Measurements from ENCODE around the gene MRPS22. TPM values are rescaled to one million over a fixed set of nuclear protein-coding genes. Genes with fewer than 3 reads are reported as not detected.

Gene MRPS22
- total RNA-seq, 1 donor from 2014 or later, result 30.4 TPM

DNA sequence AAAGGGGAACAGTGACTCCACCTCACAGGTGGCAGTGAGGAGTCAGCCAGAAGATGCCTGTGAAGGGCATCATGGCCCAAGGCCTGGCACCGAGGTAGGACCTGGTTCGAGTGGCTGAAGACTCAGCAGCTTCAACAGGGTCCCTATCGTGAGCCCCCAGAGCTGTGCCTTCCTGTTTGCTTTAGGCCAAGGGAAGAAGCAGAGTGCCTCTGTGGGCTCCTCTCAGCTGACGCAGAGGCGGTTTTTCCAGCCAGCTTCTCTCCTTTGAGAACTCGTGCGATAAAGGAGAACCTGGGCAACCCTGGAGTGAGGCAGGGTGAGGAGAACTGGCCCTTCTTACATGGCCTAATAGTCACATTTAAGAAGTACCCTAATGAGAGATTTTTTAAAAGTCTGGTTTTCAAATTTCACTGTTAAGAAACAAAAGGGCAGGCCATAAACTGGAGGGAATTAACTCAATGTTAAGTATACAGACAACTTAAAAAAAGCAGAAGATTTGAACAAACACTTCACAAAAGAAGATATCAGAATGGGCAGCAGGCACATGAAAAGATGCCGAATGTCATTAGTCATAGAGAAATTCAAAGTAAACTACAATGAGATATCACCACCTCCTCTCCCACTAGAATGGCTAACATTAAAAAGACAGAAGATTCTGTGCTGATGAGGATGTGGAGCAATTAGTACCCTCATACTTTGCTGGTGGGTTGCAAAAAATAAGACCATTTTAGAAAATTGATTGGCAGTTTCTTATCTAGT, 23.1 kb upstream of the MRPS22 start:
- TF ChIP-seq, protein P1, sequence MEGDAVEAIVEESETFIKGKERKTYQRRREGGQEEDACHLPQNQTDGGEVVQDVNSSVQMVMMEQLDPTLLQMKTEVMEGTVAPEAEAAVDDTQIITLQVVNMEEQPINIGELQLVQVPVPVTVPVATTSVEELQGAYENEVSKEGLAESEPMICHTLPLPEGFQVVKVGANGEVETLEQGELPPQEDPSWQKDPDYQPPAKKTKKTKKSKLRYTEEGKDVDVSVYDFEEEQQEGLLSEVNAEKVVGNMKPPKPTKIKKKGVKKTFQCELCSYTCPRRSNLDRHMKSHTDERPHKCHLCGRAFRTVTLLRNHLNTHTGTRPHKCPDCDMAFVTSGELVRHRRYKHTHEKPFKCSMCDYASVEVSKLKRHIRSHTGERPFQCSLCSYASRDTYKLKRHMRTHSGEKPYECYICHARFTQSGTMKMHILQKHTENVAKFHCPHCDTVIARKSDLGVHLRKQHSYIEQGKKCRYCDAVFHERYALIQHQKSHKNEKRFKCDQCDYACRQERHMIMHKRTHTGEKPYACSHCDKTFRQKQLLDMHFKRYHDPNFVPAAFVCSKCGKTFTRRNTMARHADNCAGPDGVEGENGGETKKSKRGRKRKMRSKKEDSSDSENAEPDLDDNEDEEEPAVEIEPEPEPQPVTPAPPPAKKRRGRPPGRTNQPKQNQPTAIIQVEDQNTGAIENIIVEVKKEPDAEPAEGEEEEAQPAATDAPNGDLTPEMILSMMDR (IDR thresholded peaks at IDR 0.05), result no peak
- no peak for DNase-seq (ENCODE audit: extremely low spot score, unreplicated experiment)
- Mint-ChIP-seq H3K9me3 (ENCODE audit: unreplicated experiment) (no peaks in the 10 kb centered on the region), H3K27ac (ENCODE audit: unreplicated experiment) (no peak overlapping the region), H3K27me3 (ENCODE audit: unreplicated experiment) (peaks cover 34% of the 10 kb centered on the region), H3K36me3 (ENCODE audit: unreplicated experiment) (no peaks in the 10 kb centered on the region), H3K4me3 (ENCODE audit: unreplicated experiment) (no peak overlapping the region), H3K4me1 (ENCODE audit: unreplicated experiment) (no peaks in the 10 kb centered on the region)

DNA sequence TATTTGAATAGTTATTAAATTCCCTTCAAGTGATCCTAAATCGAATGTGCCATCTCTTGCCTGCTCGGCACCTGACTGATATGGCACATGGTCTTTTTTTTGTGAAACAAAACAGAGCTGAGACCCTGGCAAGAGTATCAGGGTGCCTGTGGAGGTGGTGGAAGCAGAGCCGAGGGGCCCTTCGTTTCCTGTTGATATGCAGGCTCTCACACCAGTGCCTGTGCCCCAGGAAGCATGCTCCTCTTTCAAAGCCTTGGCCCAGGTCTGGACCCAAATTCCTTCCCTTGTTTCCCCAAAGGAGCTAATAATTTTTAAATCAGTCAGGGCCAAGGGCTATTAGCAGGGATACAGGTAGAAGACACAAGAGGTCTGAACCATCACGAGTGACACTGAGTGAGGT, 21.5 kb upstream of the MRPS22 start:
- Mint-ChIP-seq H3K27ac (ENCODE audit: unreplicated experiment) (no peak overlapping the region), H3K4me1 (ENCODE audit: unreplicated experiment) (no peaks in the 10 kb centered on the region), H3K36me3 (ENCODE audit: unreplicated experiment) (no peaks in the 10 kb centered on the region), H3K9me3 (ENCODE audit: unreplicated experiment) (no peaks in the 10 kb centered on the region), H3K27me3 (ENCODE audit: unreplicated experiment) (peaks cover 32% of the 10 kb centered on the region), H3K4me3 (ENCODE audit: unreplicated experiment) (no peak overlapping the region)
- TF ChIP-seq, protein P1 (IDR thresholded peaks at IDR 0.05), result no peak
- no peak for DNase-seq (ENCODE audit: extremely low spot score, unreplicated experiment)

DNA sequence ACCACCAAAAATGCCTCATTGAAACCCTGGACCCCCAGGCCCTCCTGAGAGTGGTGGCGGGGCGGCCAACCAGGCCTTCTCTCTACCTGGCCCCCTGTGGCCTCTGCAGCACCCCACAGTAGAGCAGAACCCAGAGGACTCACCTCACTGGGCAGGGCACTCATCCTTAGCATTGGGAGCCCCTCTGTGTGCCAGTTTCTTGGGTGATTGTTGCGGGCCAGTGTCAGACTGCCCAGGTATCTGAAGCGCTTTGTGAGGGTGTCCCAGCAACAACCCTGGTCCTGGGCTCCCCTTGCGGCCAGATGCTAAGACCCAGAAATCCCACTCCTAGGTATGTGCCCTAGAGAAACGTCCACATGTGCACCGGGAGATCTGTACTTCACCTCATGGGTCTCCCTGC, 20.7 kb upstream of the MRPS22 start:
- H3K27ac Mint-ChIP-seq (ENCODE audit: unreplicated experiment), result no peak overlapping the region
- no peak overlapping the region for H3K4me3 Mint-ChIP-seq (ENCODE audit: unreplicated experiment)
- H3K9me3 Mint-ChIP-seq (ENCODE audit: unreplicated experiment), result no peaks in the 10 kb centered on the region
- TF ChIP-seq, protein P1 (IDR thresholded peaks at IDR 0.05), result no peak
- no peaks in the 10 kb centered on the region for H3K36me3 Mint-ChIP-seq (ENCODE audit: unreplicated experiment)
- H3K27me3 Mint-ChIP-seq (ENCODE audit: unreplicated experiment), result peaks cover 35% of the 10 kb centered on the region
- H3K4me1 Mint-ChIP-seq (ENCODE audit: unreplicated experiment), result no peaks in the 10 kb centered on the region
- no peak for DNase-seq (ENCODE audit: extremely low spot score, unreplicated experiment)

DNA sequence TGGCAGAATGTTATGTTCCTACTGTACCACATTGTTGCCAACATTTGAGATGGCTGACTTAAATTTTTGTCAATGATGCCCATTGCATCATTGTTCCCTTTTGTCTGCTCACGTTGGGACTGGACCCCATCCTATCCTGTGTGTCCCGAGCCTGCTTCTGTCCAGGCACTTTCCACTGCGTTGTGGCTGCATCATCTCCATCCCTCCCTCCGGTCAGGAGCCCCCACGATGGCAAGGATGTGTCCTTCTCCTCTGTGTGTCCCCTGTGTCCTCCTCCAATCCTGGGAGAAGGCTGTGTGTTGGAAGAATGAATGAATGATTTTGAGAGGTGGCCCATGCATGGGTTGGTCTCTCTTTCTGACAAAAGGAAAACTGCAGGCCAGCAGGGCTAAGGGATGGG, 19.4 kb upstream of the MRPS22 start:
- H3K9me3 Mint-ChIP-seq (ENCODE audit: unreplicated experiment), result no peaks in the 10 kb centered on the region
- DNase-seq (ENCODE audit: extremely low spot score, unreplicated experiment), result no peak
- TF ChIP-seq, protein P1 (IDR thresholded peaks at IDR 0.05), result no peak
- H3K4me1 Mint-ChIP-seq (ENCODE audit: unreplicated experiment), result no peaks in the 10 kb centered on the region
- no peak overlapping the region for H3K27ac Mint-ChIP-seq (ENCODE audit: unreplicated experiment)
- no peak overlapping the region for H3K4me3 Mint-ChIP-seq (ENCODE audit: unreplicated experiment)
- H3K27me3 Mint-ChIP-seq (ENCODE audit: unreplicated experiment), result peaks cover 35% of the 10 kb centered on the region
- no peaks in the 10 kb centered on the region for H3K36me3 Mint-ChIP-seq (ENCODE audit: unreplicated experiment)

DNA sequence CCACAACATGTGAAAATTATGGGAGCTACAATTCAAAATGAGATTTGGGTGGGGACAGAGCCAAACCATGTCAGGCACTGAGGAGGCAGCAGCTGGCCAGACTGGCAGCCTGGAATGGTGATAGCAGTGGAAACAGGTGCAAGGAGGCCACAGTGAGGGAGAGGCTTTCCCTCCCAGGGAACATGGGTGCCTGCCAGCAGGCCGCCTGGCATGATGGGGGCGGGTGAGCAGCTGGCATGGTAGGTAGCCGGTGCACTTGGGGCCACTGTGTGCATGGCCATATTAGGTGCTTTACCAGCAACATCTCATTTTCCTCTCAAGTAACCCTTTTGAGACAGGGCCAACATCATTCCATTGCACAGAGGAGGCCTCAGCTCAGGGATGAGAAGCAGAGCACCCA, 18.3 kb upstream of the MRPS22 start:
- Mint-ChIP-seq H3K27me3 (ENCODE audit: unreplicated experiment) (peaks cover 33% of the 10 kb centered on the region), H3K4me3 (ENCODE audit: unreplicated experiment) (no peak overlapping the region), H3K4me1 (ENCODE audit: unreplicated experiment) (no peaks in the 10 kb centered on the region), H3K27ac (ENCODE audit: unreplicated experiment) (no peak overlapping the region), H3K36me3 (ENCODE audit: unreplicated experiment) (no peaks in the 10 kb centered on the region), H3K9me3 (ENCODE audit: unreplicated experiment) (no peaks in the 10 kb centered on the region)
- DNase-seq (ENCODE audit: extremely low spot score, unreplicated experiment), result peak; percentile 48
- TF ChIP-seq, protein P1 (IDR thresholded peaks at IDR 0.05), result no peak

Data from osteocyte (in vitro differentiated cells).